Erythroblast (primary cell): ENCODE data around the gene MOB3B.

Experiments used
- GATA1 ChIP-seq: IDR thresholded peaks from 2 replicates; pipeline ENCODE4 v1.6.1; 2011; ENCODE audit warnings: low read depth, mild to moderate bottlenecking, control low read depth, low read length, moderate library complexity
- POLR2A ChIP-seq: IDR thresholded peaks from 2 replicates; pipeline ENCODE4 v1.6.1; 2011; ENCODE audit warnings: mild to moderate bottlenecking, low read length

DNA sequence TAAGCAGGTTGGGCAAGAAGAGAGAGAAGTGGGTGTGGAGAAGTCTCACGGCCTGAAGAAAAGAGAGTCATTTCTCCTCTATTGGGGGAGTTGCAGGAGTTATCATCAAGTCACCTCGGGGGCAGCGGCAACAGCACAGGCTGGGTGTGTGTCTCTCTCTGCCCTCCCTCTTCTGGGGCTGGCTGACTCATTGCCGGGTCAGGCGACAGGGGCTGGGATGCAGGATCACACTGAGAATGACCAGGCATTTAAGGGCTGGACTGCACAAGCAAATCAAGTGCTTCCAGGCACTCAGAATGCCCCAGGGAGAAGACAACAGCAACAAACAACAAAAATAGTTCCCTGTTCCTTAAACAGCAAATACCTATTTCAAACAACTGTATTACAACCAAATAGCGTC, 226.4 kb downstream of the MOB3B start:
- no peak for TF ChIP-seq POLR2A
- no peak for TF ChIP-seq GATA1
